ENCODE results near the gene AGBL4.

Gene AGBL4

DNA sequence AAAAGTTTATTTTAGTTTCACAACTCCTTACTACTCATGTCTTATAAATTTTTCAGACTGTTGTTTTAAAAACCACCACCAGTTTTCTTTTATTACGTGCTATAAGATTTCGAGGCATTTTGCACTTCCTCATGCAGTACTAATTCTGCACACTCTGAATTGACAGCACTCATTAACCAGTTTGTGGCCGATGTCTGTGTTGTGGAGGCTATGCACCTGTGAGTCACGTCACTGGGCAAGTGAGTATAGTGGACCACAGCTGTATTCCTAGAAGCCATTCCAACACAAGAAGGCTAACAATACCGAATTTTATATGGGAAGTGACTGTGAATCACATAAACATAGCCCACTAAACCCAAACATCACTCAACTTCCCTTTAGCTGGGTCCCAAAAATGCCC lies 1530.7 kb downstream of the AGBL4 start:
- TF ChIP-seq, protein P1, sequence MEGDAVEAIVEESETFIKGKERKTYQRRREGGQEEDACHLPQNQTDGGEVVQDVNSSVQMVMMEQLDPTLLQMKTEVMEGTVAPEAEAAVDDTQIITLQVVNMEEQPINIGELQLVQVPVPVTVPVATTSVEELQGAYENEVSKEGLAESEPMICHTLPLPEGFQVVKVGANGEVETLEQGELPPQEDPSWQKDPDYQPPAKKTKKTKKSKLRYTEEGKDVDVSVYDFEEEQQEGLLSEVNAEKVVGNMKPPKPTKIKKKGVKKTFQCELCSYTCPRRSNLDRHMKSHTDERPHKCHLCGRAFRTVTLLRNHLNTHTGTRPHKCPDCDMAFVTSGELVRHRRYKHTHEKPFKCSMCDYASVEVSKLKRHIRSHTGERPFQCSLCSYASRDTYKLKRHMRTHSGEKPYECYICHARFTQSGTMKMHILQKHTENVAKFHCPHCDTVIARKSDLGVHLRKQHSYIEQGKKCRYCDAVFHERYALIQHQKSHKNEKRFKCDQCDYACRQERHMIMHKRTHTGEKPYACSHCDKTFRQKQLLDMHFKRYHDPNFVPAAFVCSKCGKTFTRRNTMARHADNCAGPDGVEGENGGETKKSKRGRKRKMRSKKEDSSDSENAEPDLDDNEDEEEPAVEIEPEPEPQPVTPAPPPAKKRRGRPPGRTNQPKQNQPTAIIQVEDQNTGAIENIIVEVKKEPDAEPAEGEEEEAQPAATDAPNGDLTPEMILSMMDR (conservative IDR thresholded peaks at IDR 0.05; ENCODE audit: low read depth, low read length): no peak
- no peak for DNase-seq (ENCODE audit: low read depth)
- H3K4me3 ChIP-seq (ENCODE audit: low read depth, low read length): no peak overlapping the region

DNA sequence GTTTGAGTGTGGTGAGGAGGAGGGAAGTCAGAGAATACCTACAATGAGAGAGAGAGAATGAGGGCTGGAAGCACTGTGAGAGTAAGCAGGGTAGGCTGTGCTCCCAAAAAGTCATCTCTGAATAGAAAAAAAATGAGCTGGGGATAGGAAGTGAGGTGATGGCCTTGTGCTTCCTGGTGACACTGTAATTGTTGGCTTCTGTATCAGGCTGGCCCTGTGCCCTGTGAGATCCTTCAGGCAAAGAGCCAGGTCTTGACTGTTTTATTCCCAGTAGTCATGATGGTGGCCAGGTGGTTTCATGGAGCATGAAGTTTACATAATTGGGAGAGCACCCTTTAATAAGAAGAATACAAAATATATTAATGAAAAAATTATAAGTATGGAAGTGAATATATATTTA lies 1531.4 kb downstream of the AGBL4 start:
- no peak overlapping the region for H3K4me3 ChIP-seq (ENCODE audit: low read depth, low read length)
- DNase-seq (ENCODE audit: low read depth): no peak
- TF ChIP-seq, protein P1 (conservative IDR thresholded peaks at IDR 0.05; ENCODE audit: low read depth, low read length): no peak

DNA sequence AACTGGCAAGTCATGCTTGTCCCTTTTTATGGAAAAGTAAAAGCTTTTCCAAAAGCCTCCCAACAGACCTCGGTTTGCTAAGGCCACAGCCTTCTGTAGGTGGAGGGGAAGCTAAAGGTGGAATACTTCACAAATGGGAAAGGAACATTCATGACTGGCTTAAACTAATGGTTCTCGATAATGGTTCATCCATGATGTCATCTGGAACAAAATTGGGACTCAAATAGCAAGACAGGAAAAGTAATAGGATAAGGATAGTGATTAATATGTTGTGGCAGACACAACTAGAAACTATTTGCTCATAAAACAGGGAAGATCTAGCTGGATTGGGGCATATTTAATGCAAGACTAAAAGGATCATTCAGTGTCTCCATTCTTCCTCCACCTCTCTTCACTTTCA lies 1535.0 kb downstream of the AGBL4 start:
- TF ChIP-seq, protein P1 (conservative IDR thresholded peaks at IDR 0.05; ENCODE audit: low read depth, low read length): no peak
- no peak overlapping the region for H3K4me3 ChIP-seq (ENCODE audit: low read depth, low read length)
- no peak for DNase-seq (ENCODE audit: low read depth)

Measured in choroid plexus epithelial cell (primary cell).